Lung (tissue), 12 donors: ENCODE measurements around the gene HIRA. TPM values are rescaled to one million over a fixed set of nuclear protein-coding genes. Genes with fewer than 3 reads are reported as not detected.

Experiments
- ATAC-seq: fragments of 200-7000 bp; cut with Tn5 transposase; one replicate; pipeline ENCODE4 v1.9.1; 2020; ENCODE audit warnings: moderate number of reproducible peaks; ENCODE audit not compliant: insufficient read depth, low FRiP score
- DNase-seq, 3 donors: peaks; one replicate each; pipeline ENCODE4 v3.0.0-alpha.2; 2013 to 2017
- H3K27ac ChIP-seq, 2 donors: one replicate each; pipeline ENCODE4 v1.5.1; 2013; ENCODE audit warnings: mild to moderate bottlenecking in 2 of 2, moderate library complexity in 2 of 2, control low read depth in 1 of 2, inconsistent platforms in 1 of 2, low read depth in 1 of 2, low read length in 1 of 2
- H3K27me3 ChIP-seq, 3 donors: one replicate each; pipeline ENCODE4 v1.5.1; 2013; ENCODE audit warnings: low read length in 2 of 3; ENCODE audit not compliant: control insufficient read depth in 3 of 3, insufficient read depth in 3 of 3
- H3K36me3 ChIP-seq, 4 donors: one replicate each; pipeline ENCODE4 v1.5.1; 2013; ENCODE audit warnings: low read length in 4 of 4, mild to moderate bottlenecking in 1 of 4, moderate library complexity in 1 of 4; ENCODE audit not compliant: control insufficient read depth in 4 of 4, insufficient read depth in 4 of 4
- H3K4me1 ChIP-seq, 5 donors: one replicate each; pipeline ENCODE4 v1.5.1; 2013; ENCODE audit warnings: low read length in 5 of 5, mild to moderate bottlenecking in 2 of 5, moderate library complexity in 1 of 5; ENCODE audit not compliant: control insufficient read depth in 5 of 5, insufficient read depth in 5 of 5
- H3K4me3 ChIP-seq: one replicate; pipeline ENCODE4 v1.5.1; 2013; ENCODE audit warnings: mild to moderate bottlenecking, control low read depth, moderate library complexity
- H3K9ac ChIP-seq, 2 donors: one replicate each; pipeline ENCODE4 v1.5.1; 2013; ENCODE audit warnings: low read length in 2 of 2, control low read depth in 1 of 2; ENCODE audit not compliant: insufficient read depth in 1 of 2
- H3K9me3 ChIP-seq, 4 donors: one replicate each; pipeline ENCODE4 v1.5.1; 2013; ENCODE audit warnings: low read length in 3 of 4, mild to moderate bottlenecking in 1 of 4, moderate library complexity in 1 of 4; ENCODE audit not compliant: control insufficient read depth in 4 of 4, insufficient read depth in 3 of 4
- CTCF ChIP-seq: IDR thresholded peaks from 2 replicates; pipeline ENCODE4 v1.5.1; 2012; ENCODE audit warnings: mild to moderate bottlenecking; ENCODE audit errors: control extremely low read depth, extremely low read depth
- WGBS, 2 donors: extraction: QIAGEN DNeasy Blood & Tissue Kit; methylation state at CpG; one replicate each; pipeline ENCODE4 v1.1.7; 2013; 5-methylcytosine and 5-hydroxymethylcytosine counted together
- polyA plus RNA-seq, 2 donors: library from polyadenylated mRNA; stranded (reverse); fragments of 200-250 nt; gene quantifications; one replicate each; pipeline ENCODE4 v1.2.1, GENCODE V29; 2013
- total RNA-seq, 2 donors: library from RNA; depleted of rRNA in 1 of 2; stranded (reverse); fragments of >200 nt in 1 of 2; gene quantifications; one replicate each; pipeline ENCODE4 v1.2.1, GENCODE V29; 2014 to 2021
- donor health status: control.
- donor health status: control.
- donor health status: Bipolar disorder and iron deficiency.
- donor health status: healthy.
- donor health status: DM: yes; HTN: yes; CAD: no.

The HIRA gene
- total and polyA plus RNA-seq, 4 donors, result 7.5 to 27.2 (median 17.3) TPM

- H3K4me3 ChIP-seq, result no peak overlapping the region
Observed at GRCh38 chr22:19464546-19464945, 33.0 kb upstream of the HIRA start.

GRCh38 chr22:19463491-19464469, 32.2 kb upstream of the HIRA start:
- Histone ChIP-seq H3K27me3 (no peaks in the 10 kb centered on the region), H3K9me3 (no peaks in the 10 kb centered on the region), H3K4me1 (no peaks in the 10 kb centered on the region), H3K36me3 (peaks cover 21 to 41% (median 24%) of the 10 kb centered on the region in 4 donors), H3K9ac (no peak overlapping the region), H3K4me3 (no peak overlapping the region), H3K27ac (peak overlapping the region in 1 of 2 donors; percentile 29)
- ATAC-seq (no peak), DNase-seq (peak in 1 of 3 donors; percentile 2)
- WGBS, 2 donors, result 74 to 90% methylated on average over 7 of the region's 7 CpGs
- TF ChIP-seq CTCF, result no peak

More at GRCh38 chr22:19464546-19464945, 33.0 kb upstream of the HIRA start:
- H3K9ac ChIP-seq, result no peak overlapping the region
- no peak for DNase-seq
- H3K4me1 ChIP-seq, result no peaks in the 10 kb centered on the region
- 83 to 90% methylated on average over 1 of the region's 1 CpG for WGBS, 2 donors
- ATAC-seq, result no peak
- no peaks in the 10 kb centered on the region for H3K9me3 ChIP-seq
- H3K27ac ChIP-seq, result no peak overlapping the region
- TF ChIP-seq CTCF, result no peak
- H3K36me3 ChIP-seq, result peaks cover 21 to 45% (median 25%) of the 10 kb centered on the region in 4 donors
- no peaks in the 10 kb centered on the region for H3K27me3 ChIP-seq

- ATAC-seq (no peak), DNase-seq (no peak)
- Histone ChIP-seq H3K36me3 (peaks cover 20 to 35% (median 26%) of the 10 kb centered on the region in 4 donors), H3K4me1 (no peaks in the 10 kb centered on the region), H3K4me3 (no peak overlapping the region), H3K27ac (no peak overlapping the region), H3K9me3 (no peaks in the 10 kb centered on the region), H3K27me3 (no peaks in the 10 kb centered on the region), H3K9ac (no peak overlapping the region)
- whole genome bisulfite sequencing, 2 donors, result 97 to 100% methylated on average over 1 of the region's 1 CpG
- no peak for TF ChIP-seq CTCF
Observed at GRCh38 chr22:19463008-19463407, 31.5 kb upstream of the HIRA start.
